GM23338 (cell line): ENCODE data around the gene FBXW2. TPM values are rescaled to one million over a fixed set of nuclear protein-coding genes. Genes with fewer than 3 reads are reported as not detected.

Experiments used
- ATAC-seq: fragments of 200-7000 bp; cut with Tn5 transposase; 3 replicates; pipeline ENCODE4 v1.9.1; 2020
- DNase-seq: peaks from one replicate; pipeline ENCODE4 v3.0.0-alpha.2; 2015; ENCODE audit warnings: low spot score
- H2AFZ ChIP-seq: fragments of 200-600 bp; sonication (generic); 2 replicates; pipeline ENCODE4 v1.8.0; 2016; ENCODE audit warnings: antibody characterized with exemption, mild to moderate bottlenecking, moderate library complexity
- H3F3A ChIP-seq: fragments of 200-600 bp; sonication (generic); replicated peaks from 2 replicates; pipeline ENCODE4 v1.8.0; 2017; ENCODE audit warnings: antibody characterized with exemption, mixed run types, low read depth
- H3K27ac ChIP-seq: fragments of 200-600 bp; sonication (generic); 2 replicates; pipeline ENCODE4 v1.6.1; 2016; ENCODE audit warnings: low read depth
- H3K27me3 ChIP-seq: fragments of 200-600 bp; sonication (generic); 2 replicates; pipeline ENCODE4 v1.8.0; 2016; ENCODE audit warnings: mild to moderate bottlenecking, mixed run types, moderate library complexity; ENCODE audit not compliant: insufficient read depth
- H3K36me3 ChIP-seq: fragments of 200-600 bp; sonication (generic); 2 replicates; pipeline ENCODE4 v1.8.0; 2016; ENCODE audit warnings: mild to moderate bottlenecking; ENCODE audit not compliant: insufficient read depth
- H3K4me1 ChIP-seq: fragments of 200-600 bp; sonication (generic); 2 replicates; pipeline ENCODE4 v1.8.0; 2016; ENCODE audit warnings: mild to moderate bottlenecking, moderate library complexity; ENCODE audit not compliant: insufficient read depth
- H3K4me2 ChIP-seq: fragments of 200-600 bp; sonication (generic); 2 replicates; pipeline ENCODE4 v1.7.1; 2017; ENCODE audit warnings: mixed run types
- H3K4me3 ChIP-seq: fragments of 200-600 bp; sonication (generic); 2 replicates; pipeline ENCODE4 v1.6.1; 2016; ENCODE audit warnings: mixed run types
- H3K79me2 ChIP-seq: fragments of 200-600 bp; sonication (generic); replicated peaks from 2 replicates; pipeline ENCODE4 v1.8.0; 2017; ENCODE audit warnings: mild to moderate bottlenecking; ENCODE audit not compliant: insufficient read depth
- H3K9me2 ChIP-seq: fragments of 200-600 bp; sonication (generic); 2 replicates; pipeline ENCODE4 v1.8.0; 2017; ENCODE audit not compliant: insufficient read depth
- H4K20me1 ChIP-seq: fragments of 200-600 bp; sonication (generic); replicated peaks from 2 replicates; pipeline ENCODE4 v1.8.0; 2017; ENCODE audit warnings: mild to moderate bottlenecking; ENCODE audit not compliant: insufficient read depth
- H3K27ac Mint-ChIP-seq: 2 replicates; pipeline ENCODE4 v1.8.0; 2020; ENCODE audit warnings: inconsistent platforms, mild to moderate bottlenecking, moderate library complexity, mixed read lengths
- H3K27me3 Mint-ChIP-seq: 3 replicates; pipeline ENCODE4 v1.8.0; 2022; ENCODE audit warnings: low read depth, mild to moderate bottlenecking, moderate library complexity, mixed read lengths, inconsistent platforms; ENCODE audit not compliant: insufficient read depth, poor library complexity
- H3K36me3 Mint-ChIP-seq: 3 replicates; pipeline ENCODE4 v1.8.0; 2021; ENCODE audit warnings: low read depth, mild to moderate bottlenecking, inconsistent platforms, moderate library complexity, mixed read lengths
- H3K4me1 Mint-ChIP-seq: 3 replicates; pipeline ENCODE4 v1.8.0; 2020; ENCODE audit warnings: mild to moderate bottlenecking, inconsistent platforms, mixed read lengths
- H3K4me3 Mint-ChIP-seq: 3 replicates; pipeline ENCODE4 v1.8.0; 2021; ENCODE audit warnings: moderate library complexity, mild to moderate bottlenecking, inconsistent platforms, mixed read lengths
- H3K9me3 Mint-ChIP-seq: 3 replicates; pipeline ENCODE4 v1.8.0; 2020; ENCODE audit warnings: moderate library complexity, mild to moderate bottlenecking, inconsistent platforms, mixed read lengths
- CREB1 ChIP-seq: fragments of 250-450 bp; sonication (Bioruptor Pico); IDR thresholded peaks from 2 replicates; pipeline ENCODE4 v1.5.0; 2020; ENCODE audit warnings: low read depth, mild to moderate bottlenecking, moderate library complexity
- EZH2 ChIP-seq: fragments of 200-600 bp; sonication (generic); IDR thresholded peaks from one replicate; pipeline ENCODE4 v1.8.0; 2017; ENCODE audit warnings: antibody characterized with exemption, mild to moderate bottlenecking, low read depth; ENCODE audit not compliant: unreplicated experiment
- JUNB ChIP-seq: IDR thresholded peaks from one replicate; pipeline ENCODE4 v1.6.1; 2016; ENCODE audit warnings: antibody characterized with exemption; ENCODE audit not compliant: unreplicated experiment
- NANOG ChIP-seq: IDR thresholded peaks from 2 replicates; pipeline ENCODE4 v1.6.1; 2016; ENCODE audit warnings: antibody characterized with exemption, borderline replicate concordance
- STAT1 ChIP-seq: IDR thresholded peaks from one replicate; pipeline ENCODE4 v1.6.1; 2016; ENCODE audit warnings: antibody characterized with exemption; ENCODE audit not compliant: unreplicated experiment
- ZNF114 ChIP-seq: fragments of 250-450 bp; sonication (Bioruptor Pico); IDR thresholded peaks from 2 replicates; pipeline ENCODE4 v1.5.0; 2020; ENCODE audit warnings: mild to moderate bottlenecking, moderate library complexity
- polyA plus RNA-seq: library from polyadenylated mRNA; unstranded; fragments of >200 nt; fragmentation: Nextera tagmentation; extraction: Ambion mirVana; gene quantifications from 2 replicates; pipeline ENCODE4 v1.2.1, GENCODE V29; 2016
- total RNA-seq: library from RNA; depleted of rRNA; stranded (reverse); fragments of >200 nt; shearing (Covaris generic); gene quantifications from 2 replicates; pipeline ENCODE4 v1.2.3, GENCODE V29; 2014
- TF ChIP-seq, protein P1 (sequence below): fragments of 250-450 bp; sonication (Bioruptor Pico); IDR thresholded peaks from 2 replicates; pipeline ENCODE4 v1.5.0; 2020; ENCODE audit warnings: mild to moderate bottlenecking, moderate library complexity
- TF ChIP-seq, protein P2 (sequence below), 2 experiments: fragments of 200-600 bp in 1 of 2; sonication (generic) in 1 of 2; conservative IDR thresholded peaks; 2 replicates each; pipeline versions ENCODE4 v1.5.1 to v1.6.1; 2016 to 2017; ENCODE audit warnings: antibody characterized with exemption in 2 of 2, low read depth in 2 of 2, mild to moderate bottlenecking in 2 of 2, moderate library complexity in 1 of 2
- TF ChIP-seq, protein P3 (sequence below): IDR thresholded peaks from 2 replicates; pipeline ENCODE4 v1.6.1; 2016; ENCODE audit warnings: antibody characterized with exemption

The FBXW2 gene
- total and polyA plus RNA-seq, 2 experiments from 2014 or later = 10.0 to 55.2 TPM

DNA sequence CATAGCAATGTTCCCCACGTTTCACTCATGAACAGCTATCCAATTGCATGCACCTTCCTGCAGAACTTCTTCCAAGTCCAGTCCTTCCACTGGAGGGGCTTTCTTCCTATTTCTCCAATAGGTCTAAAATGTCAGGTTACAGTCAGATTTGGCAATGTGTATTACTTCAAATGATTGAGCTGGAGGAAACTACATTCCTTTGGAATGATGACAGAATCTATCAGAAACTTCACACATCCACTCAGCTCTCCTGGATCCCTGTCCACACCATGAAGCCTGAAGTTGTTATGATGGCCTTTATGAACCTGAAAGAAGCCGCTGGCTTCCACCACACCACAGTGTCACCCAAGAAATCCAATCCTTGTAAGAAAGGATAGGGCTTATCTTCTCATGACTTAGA is 32.2 kb downstream of the FBXW2 start (continued):
- TF ChIP-seq, protein P1, sequence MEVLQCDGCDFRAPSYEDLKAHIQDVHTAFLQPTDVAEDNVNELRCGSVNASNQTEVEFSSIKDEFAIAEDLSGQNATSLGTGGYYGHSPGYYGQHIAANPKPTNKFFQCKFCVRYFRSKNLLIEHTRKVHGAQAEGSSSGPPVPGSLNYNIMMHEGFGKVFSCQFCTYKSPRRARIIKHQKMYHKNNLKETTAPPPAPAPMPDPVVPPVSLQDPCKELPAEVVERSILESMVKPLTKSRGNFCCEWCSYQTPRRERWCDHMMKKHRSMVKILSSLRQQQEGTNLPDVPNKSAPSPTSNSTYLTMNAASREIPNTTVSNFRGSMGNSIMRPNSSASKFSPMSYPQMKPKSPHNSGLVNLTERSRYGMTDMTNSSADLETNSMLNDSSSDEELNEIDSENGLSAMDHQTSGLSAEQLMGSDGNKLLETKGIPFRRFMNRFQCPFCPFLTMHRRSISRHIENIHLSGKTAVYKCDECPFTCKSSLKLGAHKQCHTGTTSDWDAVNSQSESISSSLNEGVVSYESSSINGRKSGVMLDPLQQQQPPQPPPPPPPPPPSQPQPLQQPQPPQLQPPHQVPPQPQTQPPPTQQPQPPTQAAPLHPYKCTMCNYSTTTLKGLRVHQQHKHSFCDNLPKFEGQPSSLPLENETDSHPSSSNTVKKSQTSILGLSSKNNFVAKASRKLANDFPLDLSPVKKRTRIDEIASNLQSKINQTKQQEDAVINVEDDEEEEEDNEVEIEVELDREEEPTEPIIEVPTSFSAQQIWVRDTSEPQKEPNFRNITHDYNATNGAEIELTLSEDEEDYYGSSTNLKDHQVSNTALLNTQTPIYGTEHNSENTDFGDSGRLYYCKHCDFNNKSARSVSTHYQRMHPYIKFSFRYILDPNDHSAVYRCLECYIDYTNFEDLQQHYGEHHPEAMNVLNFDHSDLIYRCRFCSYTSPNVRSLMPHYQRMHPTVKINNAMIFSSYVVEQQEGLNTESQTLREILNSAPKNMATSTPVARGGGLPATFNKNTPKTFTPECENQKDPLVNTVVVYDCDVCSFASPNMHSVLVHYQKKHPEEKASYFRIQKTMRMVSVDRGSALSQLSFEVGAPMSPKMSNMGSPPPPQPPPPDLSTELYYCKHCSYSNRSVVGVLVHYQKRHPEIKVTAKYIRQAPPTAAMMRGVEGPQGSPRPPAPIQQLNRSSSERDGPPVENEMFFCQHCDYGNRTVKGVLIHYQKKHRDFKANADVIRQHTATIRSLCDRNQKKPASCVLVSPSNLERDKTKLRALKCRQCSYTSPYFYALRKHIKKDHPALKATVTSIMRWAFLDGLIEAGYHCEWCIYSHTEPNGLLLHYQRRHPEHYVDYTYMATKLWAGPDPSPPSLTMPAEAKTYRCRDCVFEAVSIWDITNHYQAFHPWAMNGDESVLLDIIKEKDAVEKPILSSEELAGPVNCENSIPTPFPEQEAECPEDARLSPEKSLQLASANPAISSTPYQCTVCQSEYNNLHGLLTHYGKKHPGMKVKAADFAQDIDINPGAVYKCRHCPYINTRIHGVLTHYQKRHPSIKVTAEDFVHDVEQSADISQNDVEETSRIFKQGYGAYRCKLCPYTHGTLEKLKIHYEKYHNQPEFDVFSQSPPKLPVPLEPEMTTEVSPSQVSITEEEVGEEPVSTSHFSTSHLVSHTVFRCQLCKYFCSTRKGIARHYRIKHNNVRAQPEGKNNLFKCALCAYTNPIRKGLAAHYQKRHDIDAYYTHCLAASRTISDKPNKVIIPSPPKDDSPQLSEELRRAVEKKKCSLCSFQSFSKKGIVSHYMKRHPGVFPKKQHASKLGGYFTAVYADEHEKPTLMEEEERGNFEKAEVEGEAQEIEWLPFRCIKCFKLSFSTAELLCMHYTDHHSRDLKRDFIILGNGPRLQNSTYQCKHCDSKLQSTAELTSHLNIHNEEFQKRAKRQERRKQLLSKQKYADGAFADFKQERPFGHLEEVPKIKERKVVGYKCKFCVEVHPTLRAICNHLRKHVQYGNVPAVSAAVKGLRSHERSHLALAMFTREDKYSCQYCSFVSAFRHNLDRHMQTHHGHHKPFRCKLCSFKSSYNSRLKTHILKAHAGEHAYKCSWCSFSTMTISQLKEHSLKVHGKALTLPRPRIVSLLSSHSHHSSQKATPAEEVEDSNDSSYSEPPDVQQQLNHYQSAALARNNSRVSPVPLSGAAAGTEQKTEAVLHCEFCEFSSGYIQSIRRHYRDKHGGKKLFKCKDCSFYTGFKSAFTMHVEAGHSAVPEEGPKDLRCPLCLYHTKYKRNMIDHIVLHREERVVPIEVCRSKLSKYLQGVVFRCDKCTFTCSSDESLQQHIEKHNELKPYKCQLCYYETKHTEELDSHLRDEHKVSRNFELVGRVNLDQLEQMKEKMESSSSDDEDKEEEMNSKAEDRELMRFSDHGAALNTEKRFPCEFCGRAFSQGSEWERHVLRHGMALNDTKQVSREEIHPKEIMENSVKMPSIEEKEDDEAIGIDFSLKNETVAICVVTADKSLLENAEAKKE (CRISPR knock-in tag) = no peak

DNA sequence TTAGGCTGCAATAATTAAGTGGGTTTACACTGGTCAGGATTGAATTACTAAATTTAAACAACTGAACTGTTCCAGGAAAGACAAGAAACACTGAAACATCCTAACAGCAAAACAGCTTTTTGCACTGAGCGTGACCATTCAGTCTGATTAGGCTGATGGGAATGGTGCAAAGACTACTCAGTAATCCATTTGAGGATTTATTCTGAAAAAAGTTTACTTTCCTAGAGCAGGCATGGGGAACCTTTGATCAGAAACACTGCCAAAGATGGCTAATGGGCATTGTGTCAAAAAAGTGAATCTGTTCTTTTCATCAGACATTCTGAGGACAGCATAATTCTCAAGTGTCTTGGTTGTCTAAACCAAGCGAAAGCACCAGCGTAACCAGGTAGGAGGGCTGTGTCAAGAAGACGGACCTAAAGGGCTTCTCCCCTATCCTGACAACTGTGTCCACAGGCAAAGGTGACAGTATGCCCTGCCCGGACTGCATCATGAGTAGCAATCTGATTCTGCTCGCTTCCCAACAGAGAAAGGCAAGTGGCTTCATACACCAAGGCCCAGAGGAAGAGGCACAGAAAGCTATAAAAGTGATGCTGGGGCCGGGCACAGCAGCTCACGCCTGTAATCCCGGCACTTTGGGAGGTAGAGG is 33.3 kb downstream of the FBXW2 start:
- TF ChIP-seq ZNF114 (no peak), STAT1 (no peak), CREB1 (CRISPR knock-in tag) (no peak), JUNB (no peak), EZH2 (no peak), NANOG (no peak)
- TF ChIP-seq, protein P2, sequence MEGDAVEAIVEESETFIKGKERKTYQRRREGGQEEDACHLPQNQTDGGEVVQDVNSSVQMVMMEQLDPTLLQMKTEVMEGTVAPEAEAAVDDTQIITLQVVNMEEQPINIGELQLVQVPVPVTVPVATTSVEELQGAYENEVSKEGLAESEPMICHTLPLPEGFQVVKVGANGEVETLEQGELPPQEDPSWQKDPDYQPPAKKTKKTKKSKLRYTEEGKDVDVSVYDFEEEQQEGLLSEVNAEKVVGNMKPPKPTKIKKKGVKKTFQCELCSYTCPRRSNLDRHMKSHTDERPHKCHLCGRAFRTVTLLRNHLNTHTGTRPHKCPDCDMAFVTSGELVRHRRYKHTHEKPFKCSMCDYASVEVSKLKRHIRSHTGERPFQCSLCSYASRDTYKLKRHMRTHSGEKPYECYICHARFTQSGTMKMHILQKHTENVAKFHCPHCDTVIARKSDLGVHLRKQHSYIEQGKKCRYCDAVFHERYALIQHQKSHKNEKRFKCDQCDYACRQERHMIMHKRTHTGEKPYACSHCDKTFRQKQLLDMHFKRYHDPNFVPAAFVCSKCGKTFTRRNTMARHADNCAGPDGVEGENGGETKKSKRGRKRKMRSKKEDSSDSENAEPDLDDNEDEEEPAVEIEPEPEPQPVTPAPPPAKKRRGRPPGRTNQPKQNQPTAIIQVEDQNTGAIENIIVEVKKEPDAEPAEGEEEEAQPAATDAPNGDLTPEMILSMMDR (conservative IDR thresholded peaks at IDR 0.05; ENCODE audit: low read depth in 2 of 2) = no peak
- TF ChIP-seq, protein P3, sequence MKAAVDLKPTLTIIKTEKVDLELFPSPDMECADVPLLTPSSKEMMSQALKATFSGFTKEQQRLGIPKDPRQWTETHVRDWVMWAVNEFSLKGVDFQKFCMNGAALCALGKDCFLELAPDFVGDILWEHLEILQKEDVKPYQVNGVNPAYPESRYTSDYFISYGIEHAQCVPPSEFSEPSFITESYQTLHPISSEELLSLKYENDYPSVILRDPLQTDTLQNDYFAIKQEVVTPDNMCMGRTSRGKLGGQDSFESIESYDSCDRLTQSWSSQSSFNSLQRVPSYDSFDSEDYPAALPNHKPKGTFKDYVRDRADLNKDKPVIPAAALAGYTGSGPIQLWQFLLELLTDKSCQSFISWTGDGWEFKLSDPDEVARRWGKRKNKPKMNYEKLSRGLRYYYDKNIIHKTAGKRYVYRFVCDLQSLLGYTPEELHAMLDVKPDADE = no peak
- Mint-ChIP-seq H3K36me3 (peaks cover 22% of the 10 kb centered on the region; the same call in 2 of the 3 replicates), H3K27ac (no peak overlapping the region), H3K4me3 (no peak overlapping the region), H3K27me3 (no peaks in the 10 kb centered on the region), H3K9me3 (no peaks in the 10 kb centered on the region), H3K4me1 (no peaks in the 10 kb centered on the region)
- Histone ChIP-seq H4K20me1 (peaks cover 8% of the 10 kb centered on the region; the same call in 1 of the 2 replicates), H3K4me3 (no peak overlapping the region), H3K79me2 (no peaks in the 10 kb centered on the region), H3K4me2 (no peak overlapping the region), H3K27me3 (no peaks in the 10 kb centered on the region), H3F3A (no peaks in the 10 kb centered on the region), H3K27ac (no peak overlapping the region), H3K36me3 (peaks cover 17% of the 10 kb centered on the region), H3K4me1 (no peaks in the 10 kb centered on the region), H2AFZ (no peak overlapping the region), H3K9me2 (no peaks in the 10 kb centered on the region)
- DNase-seq (no peak), ATAC-seq (no peak)
